Measurements from ENCODE around the gene TSPO. TPM values are rescaled to one million over a fixed set of nuclear protein-coding genes. Genes with fewer than 3 reads are reported as not detected.
A peak's percentile ranks its signal among the peaks of the same experiment; 100 is the strongest.

The TSPO gene
- total and polyA plus RNA-seq, 2 of the 8 experiments (the other 6 are each of a cell fraction or from before 2014, with no cell fraction given), result 19.9 to 51.5 TPM

DNA sequence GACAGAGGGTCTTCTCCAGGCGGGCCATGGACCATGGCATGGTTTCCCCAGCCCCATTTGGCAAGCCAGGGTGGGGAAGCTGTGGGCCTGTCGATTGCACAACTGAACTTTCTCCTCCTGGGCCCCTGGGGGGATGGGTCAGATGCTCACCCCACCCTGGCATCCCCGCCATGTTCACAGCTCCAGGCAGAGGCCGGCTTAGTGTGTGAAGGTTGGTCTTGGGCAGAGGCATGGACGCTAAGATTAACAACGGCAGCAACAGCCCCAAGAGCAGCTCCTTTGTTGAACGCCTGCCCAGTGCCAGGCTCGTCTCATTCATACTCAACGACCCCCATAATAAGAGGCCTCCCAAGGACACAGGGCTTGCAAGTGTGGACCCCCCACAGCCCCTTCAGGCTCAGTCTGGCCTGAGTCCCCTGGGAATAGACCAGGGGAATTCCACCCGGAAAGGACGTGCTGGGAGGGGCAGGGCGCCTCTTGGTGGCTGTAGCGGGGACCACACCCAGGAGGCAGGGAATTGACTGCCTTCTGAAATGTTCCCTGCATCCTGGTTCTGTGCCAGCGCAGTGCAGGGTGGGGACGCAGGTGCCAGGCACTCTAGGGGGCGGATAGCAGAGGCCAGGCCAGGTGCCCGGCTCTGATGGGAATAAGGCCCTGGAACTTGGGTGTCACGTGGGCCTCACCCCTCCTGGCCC lies 8.3 kb downstream of the TSPO start:
- no peaks in the 10 kb centered on the region for H3K23me2 ChIP-seq (ENCODE audit: low read depth, low read length)
- DNase-seq (ENCODE audit: low read depth in 1 of 2, low spot score in 2 of 2) (peak in 1 of 2 experiments; percentile 77), FAIRE-seq (no peak)
- no peak overlapping the region for H2BK12ac ChIP-seq (ENCODE audit: low read depth, low read length)
- H3K4me1 ChIP-seq (replicated peaks in 1 of 4; ENCODE audit: control insufficient read depth in 3 of 4, insufficient read depth in 4 of 4, low read length in 3 of 4), result peaks cover 0 to 8% (median 5%) of the 10 kb centered on the region in 4 experiments; a peak in 4 of 7 replicates
- no peaks in the 10 kb centered on the region for H3K79me1 ChIP-seq (ENCODE audit: low read depth, low read length)
- H3K56ac ChIP-seq (replicated peaks; ENCODE audit: insufficient read length, low read depth, low read length), result no peak overlapping the region
- H4K5ac ChIP-seq (ENCODE audit: insufficient read length, low read depth, low read length), result no peak overlapping the region
- H3K9ac ChIP-seq (replicated peaks in 1 of 4; ENCODE audit: extremely low read depth in 1 of 4, low read depth in 3 of 4, low read length in 3 of 4), result no peak overlapping the region; a peak in 1 of 7 replicates
- H3K18ac ChIP-seq (ENCODE audit: extremely low read depth, low read length), result 0 out of 2 replicates have a peak overlapping the region, but pooled peaks have one; percentile 32
- no peak overlapping the region for H2AFZ ChIP-seq (ENCODE audit: low read length)
- no peak overlapping the region for H3K27ac ChIP-seq (ENCODE audit: low read depth, low read length)
- H3K27me3 ChIP-seq (replicated peaks in 1 of 4; ENCODE audit: control insufficient read depth in 3 of 4, extremely low read depth in 1 of 4, insufficient read depth in 3 of 4, low read length in 3 of 4), result no peaks in the 10 kb centered on the region; a peak in 1 of 7 replicates
- H3K4me3 ChIP-seq (ENCODE audit: extremely low read depth in 1 of 4, insufficient read depth in 2 of 4, low read depth in 3 of 4, low read length in 4 of 4), result no peak overlapping the region
- ChIA-PET CTCF (ENCODE audit: partially characterized antibody) (interaction anchor here (0.6 to 1.3 kb wide), 13 partner anchors 10 to 360 kb away, joined by 3 to 4 read pairs (median 3); partner anchors contain the start of gene MCAT), POLR2A (ENCODE audit: partially characterized antibody) (interaction anchor here (2.3 kb wide), 1 partner anchor 9 kb away, joined by 11 read pairs; no protein-coding TSS in a partner anchor)
- H2AK5ac ChIP-seq (ENCODE audit: low read depth, low read length), result no peak overlapping the region
- H2BK20ac ChIP-seq (ENCODE audit: low read length), result no peak overlapping the region
- no peak overlapping the region for H3K23ac ChIP-seq (ENCODE audit: insufficient read length)
- H2BK5ac ChIP-seq (ENCODE audit: low read depth, low read length), result no peak overlapping the region
- H4K91ac ChIP-seq (replicated peaks; ENCODE audit: insufficient read length, low read length), result no peak overlapping the region
- H4K8ac ChIP-seq (ENCODE audit: extremely low read depth, insufficient read depth, low read length), result no peak overlapping the region
- no peak overlapping the region for H2BK15ac ChIP-seq (ENCODE audit: low read length)
- no peaks in the 10 kb centered on the region for H3K36me3 ChIP-seq (ENCODE audit: control insufficient read depth in 2 of 4, insufficient read depth in 4 of 4, low read length in 3 of 4)
- no peaks in the 10 kb centered on the region for H3K9me3 ChIP-seq (ENCODE audit: insufficient read depth in 2 of 2, low read depth in 1 of 2, low read length in 1 of 2)
- H3K14ac ChIP-seq (ENCODE audit: insufficient read length), result no peak overlapping the region
- no peak overlapping the region for H3K4ac ChIP-seq (replicated peaks; ENCODE audit: insufficient read length, low read depth, low read length)
- peaks cover 0 to 4% of the 10 kb centered on the region in 2 experiments for H4K20me1 ChIP-seq (replicated peaks in 1 of 2; ENCODE audit: control insufficient read depth in 1 of 2, insufficient read depth in 2 of 2, low read length in 2 of 2)
- H2BK120ac ChIP-seq (replicated peaks; ENCODE audit: low read depth, low read length), result no peak overlapping the region
- no peak overlapping the region for H3K4me2 ChIP-seq (ENCODE audit: insufficient read depth in 1 of 2, low read depth in 2 of 2, low read length in 2 of 2)
- WGBS, 2 experiments (ENCODE audit: extremely low coverage in 1 of 2, insufficient coverage in 1 of 2, insufficient read length in 1 of 2, insufficient replicate concordance in 2 of 2, low coverage in 1 of 2, low lambda C conversion rate in 2 of 2, missing lambda C conversion rate in 1 of 2), result 73% methylated on average over 17 of the region's 18 CpGs; no CpG with 5 or more reads in 1 of the 2 experiments
- no peaks in the 10 kb centered on the region for H3K79me2 ChIP-seq (ENCODE audit: control insufficient read depth in 1 of 2, insufficient read depth in 2 of 2, low read length in 2 of 2)
- TF ChIP-seq JUND (IDR thresholded peaks at IDR 0.05; ENCODE audit: low read length), result no peak
- peak; percentile 74 to 81 for TF ChIP-seq RAD21 (IDR thresholded peaks at IDR 0.05 in 1 of 2, conservative IDR thresholded peaks at IDR 0.05 in 1 of 2; ENCODE audit: low read depth in 2 of 2, low read length in 2 of 2)
- TF ChIP-seq, protein P1, sequence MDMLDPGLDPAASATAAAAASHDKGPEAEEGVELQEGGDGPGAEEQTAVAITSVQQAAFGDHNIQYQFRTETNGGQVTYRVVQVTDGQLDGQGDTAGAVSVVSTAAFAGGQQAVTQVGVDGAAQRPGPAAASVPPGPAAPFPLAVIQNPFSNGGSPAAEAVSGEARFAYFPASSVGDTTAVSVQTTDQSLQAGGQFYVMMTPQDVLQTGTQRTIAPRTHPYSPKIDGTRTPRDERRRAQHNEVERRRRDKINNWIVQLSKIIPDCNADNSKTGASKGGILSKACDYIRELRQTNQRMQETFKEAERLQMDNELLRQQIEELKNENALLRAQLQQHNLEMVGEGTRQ (IDR thresholded peaks at IDR 0.05; ENCODE audit: low read length), result no peak
- TF ChIP-seq POU5F1 (IDR thresholded peaks at IDR 0.05; ENCODE audit: low read depth, low read length), result no peak
- TF ChIP-seq, protein P2, sequence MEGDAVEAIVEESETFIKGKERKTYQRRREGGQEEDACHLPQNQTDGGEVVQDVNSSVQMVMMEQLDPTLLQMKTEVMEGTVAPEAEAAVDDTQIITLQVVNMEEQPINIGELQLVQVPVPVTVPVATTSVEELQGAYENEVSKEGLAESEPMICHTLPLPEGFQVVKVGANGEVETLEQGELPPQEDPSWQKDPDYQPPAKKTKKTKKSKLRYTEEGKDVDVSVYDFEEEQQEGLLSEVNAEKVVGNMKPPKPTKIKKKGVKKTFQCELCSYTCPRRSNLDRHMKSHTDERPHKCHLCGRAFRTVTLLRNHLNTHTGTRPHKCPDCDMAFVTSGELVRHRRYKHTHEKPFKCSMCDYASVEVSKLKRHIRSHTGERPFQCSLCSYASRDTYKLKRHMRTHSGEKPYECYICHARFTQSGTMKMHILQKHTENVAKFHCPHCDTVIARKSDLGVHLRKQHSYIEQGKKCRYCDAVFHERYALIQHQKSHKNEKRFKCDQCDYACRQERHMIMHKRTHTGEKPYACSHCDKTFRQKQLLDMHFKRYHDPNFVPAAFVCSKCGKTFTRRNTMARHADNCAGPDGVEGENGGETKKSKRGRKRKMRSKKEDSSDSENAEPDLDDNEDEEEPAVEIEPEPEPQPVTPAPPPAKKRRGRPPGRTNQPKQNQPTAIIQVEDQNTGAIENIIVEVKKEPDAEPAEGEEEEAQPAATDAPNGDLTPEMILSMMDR (IDR thresholded peaks at IDR 0.05; ENCODE audit: control extremely low read depth in 1 of 3, insufficient read depth in 1 of 3, low read depth in 1 of 3, low read length in 3 of 3), result peak; percentile 74 to 91 (median 84)
- TF ChIP-seq TEAD4 (IDR thresholded peaks at IDR 0.05; ENCODE audit: low read depth, low read length), result 0 out of 2 replicates have a peak, but pooled peaks have one; percentile 45
- TF ChIP-seq CBX8 (IDR thresholded peaks at IDR 0.05; ENCODE audit: borderline replicate concordance, low read depth, low read length), result no peak

All from H1 (cell line).